HepG2 (cell line): ENCODE data around the gene CFAP300. TPM values are rescaled to one million over a fixed set of nuclear protein-coding genes. Genes with fewer than 3 reads are reported as not detected.

Experiments
- DPF2 ChIP-seq: sonication (generic); formaldehyde crosslinking; IDR thresholded peaks from 2 replicates; pipeline ENCODE4 v1.4.0; 2020; ENCODE audit warnings: mild to moderate bottlenecking, low read depth, missing genetic modification reagents, borderline replicate concordance
- ETV5 ChIP-seq: IDR thresholded peaks from 2 replicates; pipeline ENCODE4 v1.6.1; 2018; ENCODE audit warnings: missing biosample characterization, missing genetic modification reagents, inconsistent platforms, borderline replicate concordance
- FOSL2 ChIP-seq: sonication (generic); formaldehyde crosslinking; IDR thresholded peaks from 2 replicates; pipeline ENCODE4 v1.4.0; 2020; ENCODE audit warnings: missing genetic modification reagents
- FOXA1 ChIP-seq, 2 experiments: fragments of 450-650 bp in 1 of 2; sonication (generic) in 1 of 2; formaldehyde crosslinking in 1 of 2; IDR thresholded peaks; 2 replicates each; pipeline versions ENCODE4 v1.4.0 to v1.6.1; 2016 to 2020; ENCODE audit warnings: missing genetic modification reagents in 1 of 2
- FOXK2 ChIP-seq: fragments of 450-650 bp; IDR thresholded peaks from 2 replicates; pipeline ENCODE4 v1.6.1; 2016
- GATAD2A ChIP-seq: IDR thresholded peaks from 2 replicates; pipeline ENCODE4 v1.6.1; 2016
- HDAC2 ChIP-seq: sonication (generic); formaldehyde crosslinking; IDR thresholded peaks from 2 replicates; pipeline ENCODE4 v1.4.0; 2020; ENCODE audit warnings: missing genetic modification reagents
- NFIC ChIP-seq: IDR thresholded peaks from 2 replicates; pipeline ENCODE4 v1.6.1; 2012; ENCODE audit warnings: mild to moderate bottlenecking, low read length, inconsistent platforms
- SIX1 ChIP-seq: sonication (generic); formaldehyde crosslinking; IDR thresholded peaks from 2 replicates; pipeline ENCODE4 v1.4.0; 2020; ENCODE audit warnings: missing genetic modification reagents, borderline replicate concordance
- SIX4 ChIP-seq: sonication (generic); formaldehyde crosslinking; IDR thresholded peaks from 2 replicates; pipeline ENCODE4 v1.4.0; 2020; ENCODE audit warnings: missing genetic modification reagents
- ZBTB26 ChIP-seq: IDR thresholded peaks from 2 replicates; pipeline ENCODE4 v1.6.1; 2016; ENCODE audit warnings: missing compliant biosample characterization, missing genetic modification reagents, borderline replicate concordance
- ZFP62 ChIP-seq: sonication (generic); formaldehyde crosslinking; IDR thresholded peaks from 2 replicates; pipeline ENCODE4 v1.4.0; 2020; ENCODE audit warnings: missing genetic modification reagents
- ZNF430 ChIP-seq: sonication (generic); formaldehyde crosslinking; IDR thresholded peaks from 2 replicates; pipeline ENCODE4 v1.9.0; 2021; ENCODE audit warnings: mild to moderate bottlenecking, missing genetic modification reagents
- ZNF644 ChIP-seq: IDR thresholded peaks from 2 replicates; pipeline ENCODE4 v1.6.1; 2016; ENCODE audit warnings: low read depth
- ZNF891 ChIP-seq: sonication (generic); formaldehyde crosslinking; IDR thresholded peaks from 2 replicates; pipeline ENCODE4 v1.5.0; 2020; ENCODE audit warnings: mild to moderate bottlenecking, missing genetic modification reagents
- ZSCAN12 ChIP-seq: sonication (generic); formaldehyde crosslinking; IDR thresholded peaks from 2 replicates; pipeline ENCODE4 v1.9.0; 2021; ENCODE audit warnings: mild to moderate bottlenecking, missing genetic modification reagents
- polyA plus RNA-seq, 8 experiments: library from polyadenylated mRNA; depleted of rRNA in 3 of 8; stranded (reverse) in 7 of 8; unstranded in 1 of 8; fragments of >200 nt; fragmentation: Illumina TruSeq in 4 of 8; extraction: Trizol in 4 of 8; gene quantifications; 2 replicates each; pipeline versions ENCODE4 v1.2.1 to v1.2.3, GENCODE V29; 2011 to 2016; ENCODE audit warnings: low read depth in 4 of 8, missing spikeins in 1 of 8, mixed read lengths in 1 of 8; ENCODE audit not compliant: insufficient read depth in 1 of 8
- total RNA-seq, 5 experiments: library from RNA; depleted of rRNA; stranded (reverse); fragments of >200 nt; fragmentation: Illumina TruSeq; extraction: Trizol; gene quantifications; 2 replicates each; pipeline ENCODE4 v1.2.3, GENCODE V29; 2016; ENCODE audit warnings: low read depth in 1 of 5
- TF ChIP-seq, protein P1 (sequence below): sonication (generic); formaldehyde crosslinking; IDR thresholded peaks from 2 replicates; pipeline ENCODE4 v1.4.0; 2020; ENCODE audit warnings: mild to moderate bottlenecking, low read depth, missing genetic modification reagents
- TF ChIP-seq, protein P2 (sequence below): sonication (generic); formaldehyde crosslinking; IDR thresholded peaks from 2 replicates; pipeline ENCODE4 v1.5.0; 2020; ENCODE audit warnings: mild to moderate bottlenecking, missing genetic modification reagents, borderline replicate concordance

The CFAP300 gene
- total and polyA plus RNA-seq, 2 of the 13 experiments (the other 11 are each of a cell fraction or from before 2014, with no cell fraction given): not detected

DNA sequence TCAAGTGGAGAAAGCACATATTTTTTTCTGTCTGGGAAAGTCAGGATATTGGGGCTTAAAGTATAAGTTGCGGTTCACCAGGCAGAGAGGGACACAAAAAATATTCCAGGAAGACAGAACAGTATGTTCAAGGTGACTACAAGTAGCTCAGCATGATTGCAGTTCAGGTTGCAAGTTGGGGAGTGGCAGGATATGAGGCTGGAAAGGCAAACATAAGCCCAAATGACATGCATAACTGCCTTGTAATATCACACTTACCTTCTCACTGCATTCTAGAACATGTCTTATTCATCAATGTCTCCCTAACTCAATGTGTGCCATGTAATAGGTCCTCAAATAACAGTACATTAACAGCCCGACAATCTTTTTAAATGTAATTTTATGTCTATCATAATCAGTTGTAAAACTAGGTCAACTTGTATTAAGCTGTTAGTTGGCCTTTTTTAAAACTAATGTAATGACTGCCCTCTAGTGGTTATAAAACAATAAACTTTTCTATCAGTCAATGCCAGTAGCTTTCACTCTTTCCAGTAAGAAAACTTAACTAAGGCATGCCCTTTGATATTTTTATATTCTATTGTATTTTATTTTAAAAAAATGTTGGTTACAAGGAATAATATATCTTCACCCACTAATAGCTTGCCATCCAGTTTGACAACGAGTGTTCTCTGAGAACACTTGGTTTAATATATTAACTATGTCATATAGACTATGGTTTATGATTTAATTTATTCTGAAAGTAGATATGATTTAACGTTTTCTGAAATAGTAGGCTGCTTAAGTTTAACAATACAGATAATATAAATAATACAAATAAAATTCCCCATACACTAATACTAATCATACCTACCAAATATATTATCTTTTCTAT lies 39.4 kb upstream of the CFAP300 start (continued):
- TF ChIP-seq, protein P1, sequence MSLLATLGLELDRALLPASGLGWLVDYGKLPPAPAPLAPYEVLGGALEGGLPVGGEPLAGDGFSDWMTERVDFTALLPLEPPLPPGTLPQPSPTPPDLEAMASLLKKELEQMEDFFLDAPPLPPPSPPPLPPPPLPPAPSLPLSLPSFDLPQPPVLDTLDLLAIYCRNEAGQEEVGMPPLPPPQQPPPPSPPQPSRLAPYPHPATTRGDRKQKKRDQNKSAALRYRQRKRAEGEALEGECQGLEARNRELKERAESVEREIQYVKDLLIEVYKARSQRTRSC: no peak
- TF ChIP-seq FOXA1 (IDR thresholded peaks at IDR 0.05) (no peak), FOXA1 (CRISPR knock-in tag; IDR thresholded peaks at IDR 0.05) (peak; percentile 44; the same call in 1 of the 2 replicates), SIX1 (CRISPR knock-in tag) (peak; percentile 57; the same call in 1 of the 2 replicates), GATAD2A (peak; percentile 40), ETV5 (CRISPR knock-in tag) (peak; percentile 70; the same call in 1 of the 2 replicates), DPF2 (CRISPR knock-in tag) (no peak), FOXK2 (no peak), ZNF430 (0 out of 2 replicates have a peak, but pooled peaks have one; percentile 24), HDAC2 (CRISPR knock-in tag) (peak; percentile 65), NFIC (peak; percentile 4; the same call in 1 of the 2 replicates), ZSCAN12 (CRISPR knock-in tag) (no peak), ZNF891 (no peak), ZBTB26 (no peak), FOSL2 (CRISPR knock-in tag) (peak; percentile 62), ZNF644 (CRISPR knock-in tag) (0 out of 2 replicates have a peak, but pooled peaks have one; percentile 18), SIX4 (CRISPR knock-in tag) (0 out of 2 replicates have a peak, but pooled peaks have one; percentile 10), ZFP62 (CRISPR knock-in tag) (no peak)
- TF ChIP-seq, protein P2, sequence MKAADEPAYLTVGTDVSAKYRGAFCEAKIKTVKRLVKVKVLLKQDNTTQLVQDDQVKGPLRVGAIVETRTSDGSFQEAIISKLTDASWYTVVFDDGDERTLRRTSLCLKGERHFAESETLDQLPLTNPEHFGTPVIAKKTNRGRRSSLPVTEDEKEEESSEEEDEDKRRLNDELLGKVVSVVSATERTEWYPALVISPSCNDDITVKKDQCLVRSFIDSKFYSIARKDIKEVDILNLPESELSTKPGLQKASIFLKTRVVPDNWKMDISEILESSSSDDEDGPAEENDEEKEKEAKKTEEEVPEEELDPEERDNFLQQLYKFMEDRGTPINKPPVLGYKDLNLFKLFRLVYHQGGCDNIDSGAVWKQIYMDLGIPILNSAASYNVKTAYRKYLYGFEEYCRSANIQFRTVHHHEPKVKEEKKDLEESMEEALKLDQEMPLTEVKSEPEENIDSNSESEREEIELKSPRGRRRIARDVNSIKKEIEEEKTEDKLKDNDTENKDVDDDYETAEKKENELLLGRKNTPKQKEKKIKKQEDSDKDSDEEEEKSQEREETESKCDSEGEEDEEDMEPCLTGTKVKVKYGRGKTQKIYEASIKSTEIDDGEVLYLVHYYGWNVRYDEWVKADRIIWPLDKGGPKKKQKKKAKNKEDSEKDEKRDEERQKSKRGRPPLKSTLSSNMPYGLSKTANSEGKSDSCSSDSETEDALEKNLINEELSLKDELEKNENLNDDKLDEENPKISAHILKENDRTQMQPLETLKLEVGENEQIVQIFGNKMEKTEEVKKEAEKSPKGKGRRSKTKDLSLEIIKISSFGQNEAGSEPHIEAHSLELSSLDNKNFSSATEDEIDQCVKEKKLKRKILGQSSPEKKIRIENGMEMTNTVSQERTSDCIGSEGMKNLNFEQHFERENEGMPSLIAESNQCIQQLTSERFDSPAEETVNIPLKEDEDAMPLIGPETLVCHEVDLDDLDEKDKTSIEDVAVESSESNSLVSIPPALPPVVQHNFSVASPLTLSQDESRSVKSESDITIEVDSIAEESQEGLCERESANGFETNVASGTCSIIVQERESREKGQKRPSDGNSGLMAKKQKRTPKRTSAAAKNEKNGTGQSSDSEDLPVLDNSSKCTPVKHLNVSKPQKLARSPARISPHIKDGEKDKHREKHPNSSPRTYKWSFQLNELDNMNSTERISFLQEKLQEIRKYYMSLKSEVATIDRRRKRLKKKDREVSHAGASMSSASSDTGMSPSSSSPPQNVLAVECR (CRISPR knock-in tag): no peak
